GM23248 (cell line): ENCODE measurements around the gene GSPT1. TPM values are rescaled to one million over a fixed set of nuclear protein-coding genes. Genes with fewer than 3 reads are reported as not detected.
A peak's percentile ranks its signal among the peaks of the same experiment; 100 is the strongest.

Experiments
- DNase-seq: peaks from one replicate; pipeline ENCODE4 v3.0.0-alpha.2; 2015
- H2AFZ ChIP-seq: fragments of 200-600 bp; sonication (generic); 2 replicates; pipeline ENCODE4 v1.6.1; 2016; ENCODE audit warnings: antibody characterized with exemption
- H3F3A ChIP-seq: fragments of 200-600 bp; sonication (generic); 2 replicates; pipeline ENCODE4 v1.6.1; 2016; ENCODE audit warnings: mild to moderate bottlenecking, antibody characterized with exemption, mixed run types; ENCODE audit not compliant: insufficient read depth
- H3K27ac ChIP-seq: fragments of 200-600 bp; sonication (generic); 2 replicates; pipeline ENCODE4 v1.5.1; 2016; ENCODE audit warnings: mild to moderate bottlenecking
- H3K27me3 ChIP-seq: fragments of 200-600 bp; sonication (generic); replicated peaks from 2 replicates; pipeline ENCODE4 v1.6.1; 2016; ENCODE audit warnings: mild to moderate bottlenecking; ENCODE audit not compliant: insufficient read depth
- H3K36me3 ChIP-seq: fragments of 200-600 bp; sonication (generic); 2 replicates; pipeline ENCODE4 v1.6.1; 2016; ENCODE audit warnings: low read depth, mild to moderate bottlenecking
- H3K4me1 ChIP-seq: fragments of 200-600 bp; sonication (generic); 2 replicates; pipeline ENCODE4 v1.6.1; 2016; ENCODE audit warnings: mild to moderate bottlenecking; ENCODE audit not compliant: insufficient read depth
- H3K4me2 ChIP-seq: fragments of 200-600 bp; sonication (generic); one replicate; pipeline ENCODE4 v1.6.1; 2016; ENCODE audit warnings: mild to moderate bottlenecking; ENCODE audit not compliant: unreplicated experiment
- H3K4me3 ChIP-seq: fragments of 200-600 bp; sonication (generic); 2 replicates; pipeline ENCODE4 v1.5.1; 2016; ENCODE audit warnings: mild to moderate bottlenecking
- H3K79me2 ChIP-seq: fragments of 200-600 bp; sonication (generic); 2 replicates; pipeline ENCODE4 v1.6.1; 2016; ENCODE audit warnings: mild to moderate bottlenecking; ENCODE audit not compliant: insufficient read depth
- H3K9ac ChIP-seq: fragments of 200-600 bp; sonication (generic); 2 replicates; pipeline ENCODE4 v1.6.1; 2016; ENCODE audit warnings: mild to moderate bottlenecking
- H3K9me2 ChIP-seq: fragments of 200-600 bp; sonication (generic); 2 replicates; pipeline ENCODE4 v1.6.1; 2016; ENCODE audit warnings: mixed run types, mild to moderate bottlenecking, moderate library complexity; ENCODE audit not compliant: insufficient read depth
- H3K9me3 ChIP-seq: fragments of 200-600 bp; sonication (generic); one replicate; pipeline ENCODE4 v1.6.1; 2017; ENCODE audit warnings: low read depth
- H4K20me1 ChIP-seq: fragments of 200-600 bp; sonication (generic); 2 replicates; pipeline ENCODE4 v1.6.0; 2016; ENCODE audit not compliant: insufficient read depth
- EZH2 ChIP-seq: fragments of 200-600 bp; sonication (generic); IDR thresholded peaks from 2 replicates; pipeline ENCODE4 v1.6.1; 2018; ENCODE audit warnings: antibody characterized with exemption, mild to moderate bottlenecking; ENCODE audit not compliant: insufficient read depth, poor library complexity, severe bottlenecking
- EZH2phosphoT487 ChIP-seq: fragments of 200-600 bp; sonication (generic); IDR thresholded peaks from 2 replicates; pipeline ENCODE4 v1.6.1; 2018; ENCODE audit warnings: antibody characterized with exemption, moderate library complexity, mild to moderate bottlenecking, low read depth; ENCODE audit not compliant: insufficient read depth
- WGBS, 2 experiments: methylation state at CpG; one replicate each; pipeline ENCODE4 v1.1.6; 2015 to 2017; ENCODE audit warnings: low lambda C conversion rate in 2 of 2, low coverage in 1 of 2; ENCODE audit errors: missing lambda C conversion rate in 2 of 2; 5-methylcytosine and 5-hydroxymethylcytosine counted together
- in situ Hi-C: fragments of 300-500 bp; cut with MboI; formaldehyde crosslinking; loops from 2 replicates; pipeline ENCODE4 v1.15.0; 2020
- polyA plus RNA-seq: library from polyadenylated mRNA; unstranded; fragments of >200 nt; fragmentation: Nextera tagmentation; extraction: Ambion mirVana; gene quantifications from 2 replicates; pipeline ENCODE4 v1.2.1, GENCODE V29; 2016
- total RNA-seq: library from RNA; depleted of rRNA; stranded (reverse); fragments of >200 nt; shearing (Covaris generic); gene quantifications from 2 replicates; pipeline ENCODE4 v1.2.3, GENCODE V29; 2014

GSPT1 gene
- total and polyA plus RNA-seq, 2 experiments from 2014 or later, result 78.7 to 112 TPM

DNA sequence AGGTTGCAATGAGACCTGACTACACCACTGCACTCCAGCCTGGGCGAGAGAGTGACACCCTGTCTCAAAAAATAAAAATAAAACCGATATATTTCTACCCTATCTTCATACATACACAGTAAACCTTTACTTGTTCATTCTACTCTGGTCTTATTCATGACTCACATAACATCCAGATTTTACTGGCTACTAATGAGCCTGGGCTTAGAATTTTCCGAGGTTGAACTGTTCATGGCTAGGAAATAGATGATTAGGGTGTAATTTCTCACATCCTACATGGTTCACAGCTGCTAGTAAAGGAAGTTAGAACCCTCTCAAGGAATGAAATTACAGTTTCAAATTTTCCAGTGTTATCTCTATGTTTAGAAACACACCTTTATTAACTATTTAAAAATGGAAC lies 14.7 kb downstream of the GSPT1 start:
- no peak overlapping the region for H3K4me2 ChIP-seq
- no peak overlapping the region for H3K9ac ChIP-seq
- no peak overlapping the region for H3K4me3 ChIP-seq
- DNase-seq, result peak; percentile 64
- no peaks in the 10 kb centered on the region for H3K9me3 ChIP-seq
- TF ChIP-seq EZH2 (no peak), EZH2phosphoT487 (no peak)
- H3K27ac ChIP-seq, result peak overlapping the region; percentile 5; the same call in 1 of the 2 replicates
- H4K20me1 ChIP-seq, result peaks cover 14% of the 10 kb centered on the region; the same call in 1 of the 2 replicates
- no peaks in the 10 kb centered on the region for H3K27me3 ChIP-seq
- peaks cover 97% of the 10 kb centered on the region for H3K79me2 ChIP-seq
- no peaks in the 10 kb centered on the region for H3K9me2 ChIP-seq
- in situ Hi-C loops, result no loop called here
- H3K4me1 ChIP-seq, result peaks cover 21% of the 10 kb centered on the region
- no peaks in the 10 kb centered on the region for H3K36me3 ChIP-seq
- H2AFZ ChIP-seq, result no peak overlapping the region
- 65 to 67% methylated on average over 3 of the region's 3 CpGs for WGBS, 2 experiments
- peaks cover 21% of the 10 kb centered on the region for H3F3A ChIP-seq

DNA sequence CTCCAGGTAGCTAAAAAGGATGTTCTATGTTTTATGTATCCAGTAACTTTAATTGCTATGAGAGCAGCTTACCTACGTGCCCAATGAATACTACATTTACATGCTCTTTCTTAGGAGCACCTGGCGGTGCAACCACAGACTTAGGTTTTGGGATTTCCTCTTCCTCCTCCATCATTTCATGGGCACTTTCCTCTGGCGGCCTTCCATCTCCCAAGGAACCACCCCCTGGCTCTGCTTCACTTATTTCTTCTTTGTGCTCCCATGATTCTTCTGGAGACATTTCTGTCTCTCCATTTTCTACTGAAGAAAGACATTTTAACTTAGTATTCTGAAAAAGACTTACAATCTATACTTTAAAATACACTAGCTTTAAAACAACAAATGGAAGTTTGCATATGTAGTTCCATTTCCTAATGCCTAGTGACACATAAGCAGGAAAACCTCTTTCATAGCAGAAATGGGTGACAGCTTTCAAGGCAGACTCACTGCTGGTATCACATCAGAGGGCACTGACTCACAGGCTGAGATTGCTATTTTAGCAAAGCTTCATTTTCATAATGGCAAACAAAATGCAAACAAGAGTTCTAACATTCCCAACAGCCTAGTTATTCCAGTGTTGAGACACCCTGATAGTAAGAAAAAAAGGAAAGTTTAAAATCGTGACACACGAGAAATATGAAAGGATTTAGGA lies 19.1 kb downstream of the GSPT1 start:
- H3K27me3 ChIP-seq, result no peaks in the 10 kb centered on the region
- H3K4me1 ChIP-seq, result peaks cover 24% of the 10 kb centered on the region
- H3K27ac ChIP-seq, result peak overlapping the region; percentile 79
- peaks cover 44% of the 10 kb centered on the region for H3F3A ChIP-seq
- no peaks in the 10 kb centered on the region for H3K9me2 ChIP-seq
- 33 to 38% methylated on average over 5 of the region's 5 CpGs for WGBS, 2 experiments
- TF ChIP-seq EZH2phosphoT487, result no peak
- TF ChIP-seq EZH2, result no peak
- peak overlapping the region; percentile 82 for H3K4me2 ChIP-seq
- DNase-seq, result peak; percentile 93
- H3K36me3 ChIP-seq, result peaks cover 23% of the 10 kb centered on the region
- peak overlapping the region; percentile 50 for H3K4me3 ChIP-seq
- peak overlapping the region; percentile 46 for H3K9ac ChIP-seq
- in situ Hi-C loops, result no loop called here
- no peak overlapping the region; the same call in 1 of the 2 replicates for H2AFZ ChIP-seq
- no peaks in the 10 kb centered on the region for H3K9me3 ChIP-seq
- peaks cover 6% of the 10 kb centered on the region; the same call in 1 of the 2 replicates for H4K20me1 ChIP-seq
- H3K79me2 ChIP-seq, result peaks cover 97% of the 10 kb centered on the region

DNA sequence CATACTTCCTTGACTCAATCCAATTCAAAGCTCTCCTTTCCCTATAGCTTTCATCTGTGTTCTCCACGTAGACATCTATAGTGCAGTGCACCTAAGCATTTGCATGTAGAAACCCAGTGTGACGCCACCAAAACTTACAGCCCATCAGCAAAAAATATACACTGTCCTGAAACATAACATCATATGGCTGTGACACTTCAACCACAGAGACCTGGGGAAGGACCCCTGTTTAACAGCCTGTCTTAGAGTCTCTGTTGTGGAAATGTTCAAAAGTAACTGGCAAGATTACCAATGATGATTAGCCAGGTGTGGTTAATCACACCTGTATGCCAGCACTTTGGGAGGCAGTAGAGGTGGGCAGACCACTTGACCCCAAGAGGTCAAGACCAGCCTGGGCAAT lies 22.2 kb downstream of the GSPT1 start:
- Histone ChIP-seq H3K4me2 (no peak overlapping the region), H3K9ac (no peak overlapping the region), H3K4me1 (peaks cover 20% of the 10 kb centered on the region), H3K4me3 (no peak overlapping the region), H3K79me2 (peaks cover 88% of the 10 kb centered on the region), H3K9me2 (no peaks in the 10 kb centered on the region), H3F3A (peaks cover 44% of the 10 kb centered on the region), H4K20me1 (peaks cover 6% of the 10 kb centered on the region; the same call in 1 of the 2 replicates), H3K9me3 (no peaks in the 10 kb centered on the region), H3K36me3 (peaks cover 35% of the 10 kb centered on the region), H3K27ac (no peak overlapping the region), H3K27me3 (no peaks in the 10 kb centered on the region), H2AFZ (no peak overlapping the region)
- no peak for DNase-seq
- in situ Hi-C loops, result no loop called here
- no peak for TF ChIP-seq EZH2phosphoT487
- no peak for TF ChIP-seq EZH2
- WGBS, 2 experiments, result 97 to 98% methylated on average over 2 of the region's 2 CpGs

DNA sequence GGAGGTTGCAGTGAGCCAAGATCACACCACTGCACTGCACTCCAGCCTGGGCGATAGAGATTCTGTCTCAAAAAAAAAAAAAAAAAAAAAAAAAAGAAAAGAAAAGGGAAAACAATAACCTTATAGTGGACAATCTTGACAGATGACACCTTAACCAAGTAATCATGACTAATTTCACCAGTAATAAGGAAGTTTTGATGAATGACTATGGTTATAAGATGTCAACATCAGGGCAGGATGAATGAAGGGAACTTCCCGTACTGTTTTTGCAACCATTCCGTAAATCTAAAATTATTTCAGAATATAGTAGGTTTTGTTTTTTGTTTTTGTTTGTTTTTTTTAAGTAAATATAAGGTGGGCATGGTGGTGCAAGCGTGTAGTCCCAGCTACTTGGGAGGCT lies 23.0 kb downstream of the GSPT1 start:
- Histone ChIP-seq H3K27ac (no peak overlapping the region), H3K9ac (no peak overlapping the region), H3K27me3 (no peaks in the 10 kb centered on the region), H3K9me2 (no peaks in the 10 kb centered on the region), H3K36me3 (peaks cover 41% of the 10 kb centered on the region), H2AFZ (no peak overlapping the region), H3F3A (peaks cover 40% of the 10 kb centered on the region), H3K9me3 (no peaks in the 10 kb centered on the region), H3K4me1 (peaks cover 18% of the 10 kb centered on the region), H3K79me2 (peaks cover 88% of the 10 kb centered on the region), H3K4me3 (no peak overlapping the region), H3K4me2 (no peak overlapping the region), H4K20me1 (peaks cover 6% of the 10 kb centered on the region; the same call in 1 of the 2 replicates)
- DNase-seq, result no peak
- WGBS, 2 experiments, result 96 to 97% methylated on average over 4 of the region's 4 CpGs
- in situ Hi-C loops, result no loop called here
- TF ChIP-seq EZH2phosphoT487 (no peak), EZH2 (no peak)
